HG03097 (cell line): ENCODE measurements around the gene ITPK1.
A peak's percentile ranks its signal among the peaks of the same experiment; 100 is the strongest.

ENCODE experiments used
- ATAC-seq: cut with Tn5 transposase; IDR thresholded peaks from one replicate; pipeline ENCODE4 v1.9.1; 2021; ENCODE audit not compliant: unreplicated experiment, low FRiP score

The ITPK1 gene

DNA sequence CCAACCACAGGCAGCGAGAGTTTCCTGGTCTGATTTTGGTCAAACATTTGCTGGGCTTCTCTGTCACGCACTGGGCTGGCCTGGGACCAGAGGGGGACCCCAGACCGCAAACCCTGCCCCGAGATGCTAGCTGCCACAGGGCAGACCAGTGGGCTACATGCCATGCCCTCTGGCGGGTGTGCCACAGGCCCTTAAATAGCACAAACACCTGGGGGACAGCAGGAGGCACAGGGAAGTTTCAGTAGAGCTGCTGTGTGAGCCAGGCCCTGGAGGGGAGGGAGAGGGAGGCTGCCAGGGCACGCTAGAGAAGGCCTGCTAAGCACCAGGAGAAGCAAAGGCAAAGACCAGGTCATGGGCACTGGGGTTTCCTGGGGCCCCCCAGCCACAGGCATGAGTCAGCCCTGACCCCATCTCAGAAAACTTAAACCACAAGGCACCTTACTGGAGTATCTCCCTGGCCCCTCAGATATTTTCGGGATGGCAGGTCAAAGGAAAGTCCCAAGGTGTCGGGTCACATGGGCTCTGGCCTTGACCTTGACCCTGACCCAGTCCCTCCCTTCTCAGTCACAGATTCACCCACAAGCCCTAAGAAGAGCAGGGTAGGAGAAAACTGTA is 29.2 kb downstream of the ITPK1 start:
- ATAC-seq = peak; percentile 54

DNA sequence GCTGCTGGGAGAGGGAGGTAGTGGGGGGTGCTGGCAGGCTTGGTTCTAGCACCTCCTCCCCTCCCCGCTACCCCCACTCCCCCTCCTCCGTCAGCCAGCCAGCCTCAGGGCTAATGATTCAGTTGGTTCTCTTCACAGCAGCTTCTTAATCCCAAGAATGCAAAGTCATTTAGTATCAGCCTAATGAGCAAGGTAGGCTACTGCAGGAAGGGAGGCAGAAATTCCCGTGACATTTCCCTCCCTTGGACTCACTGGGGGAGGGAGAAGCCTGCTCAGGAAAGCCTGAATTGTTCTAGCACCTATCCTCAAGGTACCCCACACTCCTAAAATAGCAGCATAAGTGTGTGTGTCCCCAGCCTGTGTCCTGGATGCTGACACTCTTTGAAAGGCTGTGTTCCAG is 29.8 kb downstream of the ITPK1 start:
- ATAC-seq = no peak

DNA sequence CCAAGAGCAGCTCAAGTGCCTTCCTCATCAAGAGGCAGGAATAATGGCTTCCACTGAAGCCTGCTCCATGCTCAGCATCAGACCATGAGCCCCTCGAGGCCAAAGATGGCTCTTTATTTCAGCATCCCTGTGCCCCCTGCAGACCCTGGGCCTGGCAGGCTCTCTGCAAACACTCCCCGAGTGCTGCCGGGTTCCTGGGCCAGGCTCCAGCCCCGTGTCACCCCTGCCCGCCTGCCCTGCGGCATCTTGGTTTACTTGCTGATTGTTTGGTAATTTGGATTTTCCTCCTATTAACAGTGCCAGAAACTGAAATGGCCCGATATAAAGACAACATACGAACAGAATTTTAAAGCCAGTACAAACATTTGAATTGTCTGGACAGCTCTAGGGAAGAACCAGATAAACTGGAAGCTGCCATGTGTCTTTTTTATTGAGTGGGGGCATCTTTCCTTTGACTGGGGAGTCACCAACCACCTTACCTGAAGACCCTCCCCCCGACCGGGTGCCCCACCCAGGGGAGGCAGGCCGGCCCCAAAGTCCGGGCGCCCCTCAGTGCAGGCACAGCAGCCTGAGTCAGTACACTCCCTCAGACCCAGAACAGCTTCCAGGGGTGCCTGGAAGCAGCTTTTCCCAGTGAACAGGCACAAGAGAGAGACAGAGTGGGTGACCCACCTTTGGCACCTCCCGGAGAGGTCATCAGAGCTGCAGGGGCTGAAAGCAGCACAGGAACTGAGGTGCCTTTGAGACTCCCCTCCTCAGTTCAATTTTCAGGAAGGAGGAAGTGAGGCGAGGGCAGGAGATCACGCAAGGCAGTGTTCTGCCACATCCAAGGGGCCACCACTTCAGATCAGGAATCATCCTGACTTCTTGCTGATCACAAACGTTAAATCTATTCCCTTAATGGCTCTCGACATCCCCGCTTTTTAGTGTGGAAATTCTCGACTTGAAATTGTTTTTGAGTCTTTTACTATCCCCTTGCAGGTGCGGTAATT is 30.6 kb downstream of the ITPK1 start:
- ATAC-seq = no peak

DNA sequence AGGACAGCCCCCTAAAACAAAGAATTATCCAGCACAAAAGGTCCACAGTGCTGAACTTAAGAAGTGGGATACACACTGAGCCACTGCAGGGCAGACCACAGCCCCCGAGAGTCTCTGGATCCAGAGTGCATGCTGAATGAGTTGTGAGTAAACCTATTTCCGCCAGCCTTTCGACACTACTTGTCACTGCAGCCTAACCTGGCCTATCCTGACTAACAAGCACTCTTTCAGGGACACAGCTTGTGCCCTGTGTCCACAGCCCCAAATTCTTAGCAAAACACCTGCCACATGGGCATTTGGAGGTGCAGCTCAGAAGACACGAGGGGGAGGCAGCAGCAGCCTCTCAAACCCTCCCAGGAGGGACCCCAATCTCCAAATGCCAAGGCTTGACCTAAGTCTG is 31.3 kb downstream of the ITPK1 start:
- no peak for ATAC-seq

DNA sequence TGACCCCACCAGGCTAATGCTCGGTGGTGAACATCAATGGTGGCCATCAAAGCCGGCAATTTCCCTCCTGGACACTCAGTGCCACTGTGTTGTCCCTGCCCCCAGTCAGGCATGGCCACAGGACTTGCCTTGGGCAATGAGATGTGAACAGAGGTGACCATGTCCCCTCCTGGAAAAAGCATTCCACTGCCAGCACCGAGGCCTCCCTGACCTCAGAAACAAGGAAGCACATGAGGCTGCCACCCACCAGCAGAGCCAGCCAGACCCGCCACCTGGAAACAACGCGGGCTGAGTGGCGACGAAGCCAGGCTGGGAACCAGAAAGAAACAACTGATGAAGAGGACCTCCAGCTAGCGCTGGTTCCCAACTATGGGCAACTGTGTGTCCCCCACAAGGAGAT is 31.8 kb downstream of the ITPK1 start:
- ATAC-seq = no peak

DNA sequence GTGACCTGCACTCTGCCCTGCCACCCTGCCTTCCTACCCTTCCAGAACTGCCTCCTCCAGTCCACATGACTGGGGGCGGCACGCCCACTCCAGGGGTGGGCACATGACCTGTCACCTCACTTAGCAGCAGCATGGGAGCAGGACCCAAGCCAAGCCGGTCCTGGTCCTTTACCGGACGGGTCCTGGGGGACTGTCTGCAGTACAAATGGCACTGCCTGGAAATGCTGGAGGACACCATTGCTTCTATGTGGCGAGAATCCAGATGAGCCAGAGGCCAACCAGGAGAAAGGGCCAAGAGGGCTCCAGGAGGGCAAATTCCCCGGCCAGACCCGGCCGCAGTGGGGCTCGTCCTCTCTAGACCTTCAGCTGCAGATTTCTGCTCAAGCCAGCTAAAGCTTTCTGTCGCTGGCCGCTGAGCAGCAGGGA is 33.1 kb downstream of the ITPK1 start:
- no peak for ATAC-seq

DNA sequence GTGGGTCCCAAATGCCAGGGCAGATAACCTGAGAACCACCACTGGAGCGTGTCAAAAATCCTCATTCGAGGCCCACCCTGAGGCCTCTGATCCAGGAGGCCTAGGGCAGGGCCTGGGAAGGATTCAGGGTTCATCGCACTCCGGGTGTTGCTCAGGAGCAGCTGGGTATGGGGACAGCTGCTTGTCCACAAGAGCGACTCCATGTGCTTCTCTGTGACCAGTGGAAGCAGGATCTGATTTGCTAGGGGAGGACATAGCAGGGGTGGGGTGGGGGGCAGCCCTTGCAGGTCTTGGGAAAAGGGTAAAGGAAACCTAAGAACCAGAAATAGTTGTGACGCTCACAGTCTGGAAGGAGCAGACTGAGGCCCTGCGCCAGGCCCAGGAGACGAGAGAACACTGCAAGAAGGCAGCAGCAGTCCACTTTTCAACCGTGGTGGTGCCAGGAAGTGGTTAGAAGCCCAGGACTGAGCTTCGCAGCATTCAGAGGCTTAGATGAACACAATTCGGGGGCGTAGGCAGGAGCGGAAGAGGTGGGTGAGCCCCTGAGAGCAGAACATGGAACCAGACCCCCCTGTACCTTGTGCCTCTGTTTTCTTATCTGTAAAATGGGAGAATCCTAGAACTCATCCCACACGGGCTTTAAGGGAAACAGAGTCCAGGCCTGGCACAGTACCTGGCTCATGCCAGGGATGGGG is 33.7 kb downstream of the ITPK1 start:
- no peak for ATAC-seq

DNA sequence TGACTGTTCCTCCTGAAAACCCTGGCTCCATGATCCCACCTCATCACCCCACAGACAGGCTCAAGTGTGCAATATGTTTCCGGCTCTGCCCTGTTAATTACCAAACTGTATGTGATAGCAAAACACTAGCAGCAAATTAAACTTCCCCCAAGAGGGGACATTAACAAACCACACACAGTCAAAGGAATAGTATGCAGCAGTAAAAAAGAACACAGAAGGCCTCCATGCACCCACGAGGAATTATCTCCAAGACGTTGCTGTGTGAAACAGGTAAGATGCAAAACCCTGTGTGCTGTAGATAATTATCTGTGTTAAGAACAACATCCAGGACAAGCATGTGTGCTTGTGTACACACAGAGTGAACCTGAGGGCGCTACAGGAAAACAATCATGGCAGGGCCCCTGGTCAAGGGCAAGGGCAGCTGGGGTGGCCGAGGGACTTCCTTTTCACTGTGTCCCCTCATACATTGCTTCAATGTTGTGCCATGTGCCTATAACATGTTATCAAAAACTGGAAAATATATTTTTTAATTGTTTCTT is 35.8 kb downstream of the ITPK1 start:
- ATAC-seq = no peak

DNA sequence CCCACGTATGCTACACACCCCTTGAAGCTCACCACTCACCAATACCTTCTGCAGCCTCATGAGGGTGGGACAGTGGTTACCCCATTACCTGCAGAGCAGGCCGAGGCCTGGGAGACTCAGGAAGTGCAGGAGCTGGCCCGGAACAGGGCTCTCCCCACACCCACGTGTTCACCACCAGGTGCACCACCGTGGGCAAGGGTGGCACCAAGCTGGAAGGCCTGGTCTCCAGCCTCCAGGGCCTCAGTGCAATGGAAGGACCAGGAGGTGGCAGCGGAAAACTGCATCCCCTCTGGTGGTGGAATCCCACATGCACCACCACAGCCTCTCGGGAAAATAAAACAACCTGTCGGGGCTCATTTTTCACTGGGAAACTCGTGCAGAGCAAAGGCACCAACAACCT is 36.4 kb downstream of the ITPK1 start:
- no peak for ATAC-seq

DNA sequence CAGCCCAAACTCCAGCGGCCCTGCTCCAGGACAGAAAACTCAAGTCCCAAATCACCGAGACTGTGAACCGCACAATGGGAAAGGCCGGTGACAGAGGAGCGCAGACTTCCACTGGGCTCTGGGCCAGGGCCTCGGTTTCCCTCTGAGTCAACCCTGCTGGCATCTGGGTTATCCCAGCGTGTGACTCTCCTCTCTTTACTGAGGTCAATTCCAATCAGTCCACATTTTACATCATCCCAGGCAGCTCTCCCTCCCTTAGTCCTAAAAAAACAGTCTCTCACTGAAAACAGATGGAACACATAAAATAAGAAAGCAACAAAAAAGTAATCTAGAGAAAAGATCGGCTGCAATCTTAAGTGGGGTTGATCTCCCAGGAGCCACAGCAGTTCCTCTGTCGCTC is 36.9 kb downstream of the ITPK1 start:
- ATAC-seq = no peak

DNA sequence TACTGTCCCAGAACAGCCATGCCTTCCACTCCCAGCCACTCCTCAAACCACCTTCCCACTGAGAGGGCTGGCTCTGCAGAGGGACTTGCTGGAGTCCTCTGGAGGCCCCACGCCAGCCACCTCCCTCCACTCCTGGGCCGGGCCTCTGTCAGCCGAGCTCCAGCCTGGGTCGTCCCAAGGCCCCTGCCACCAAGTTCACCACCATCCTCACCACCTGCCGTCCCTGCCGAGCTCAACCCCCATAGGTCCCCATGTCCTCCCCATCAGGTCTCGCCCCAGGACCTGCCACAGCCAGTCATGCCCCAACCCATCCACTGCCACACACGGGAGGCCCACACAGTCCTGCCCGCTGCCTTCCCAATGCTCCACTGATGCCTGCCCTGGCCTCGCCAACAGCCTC is 39.0 kb downstream of the ITPK1 start:
- ATAC-seq = no peak

DNA sequence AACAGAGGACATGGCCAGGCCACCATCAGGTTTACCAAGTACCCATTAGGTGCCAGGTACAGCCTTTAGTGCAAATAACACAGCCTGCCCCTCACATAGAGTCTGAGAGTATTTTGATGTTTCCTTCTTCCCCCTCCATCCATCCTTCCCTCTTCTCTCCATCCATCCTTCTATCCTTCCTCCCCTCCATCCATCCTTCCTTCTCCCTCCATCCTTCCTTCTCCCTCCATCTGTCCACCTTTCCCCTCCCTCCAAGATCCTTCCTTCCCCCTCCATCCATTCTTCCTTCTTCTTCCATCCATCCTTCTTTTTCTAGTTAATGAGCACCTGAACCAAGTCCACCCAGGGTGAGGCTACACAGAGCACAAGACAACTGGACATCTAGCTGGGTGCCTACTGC is 39.8 kb downstream of the ITPK1 start:
- no peak for ATAC-seq

DNA sequence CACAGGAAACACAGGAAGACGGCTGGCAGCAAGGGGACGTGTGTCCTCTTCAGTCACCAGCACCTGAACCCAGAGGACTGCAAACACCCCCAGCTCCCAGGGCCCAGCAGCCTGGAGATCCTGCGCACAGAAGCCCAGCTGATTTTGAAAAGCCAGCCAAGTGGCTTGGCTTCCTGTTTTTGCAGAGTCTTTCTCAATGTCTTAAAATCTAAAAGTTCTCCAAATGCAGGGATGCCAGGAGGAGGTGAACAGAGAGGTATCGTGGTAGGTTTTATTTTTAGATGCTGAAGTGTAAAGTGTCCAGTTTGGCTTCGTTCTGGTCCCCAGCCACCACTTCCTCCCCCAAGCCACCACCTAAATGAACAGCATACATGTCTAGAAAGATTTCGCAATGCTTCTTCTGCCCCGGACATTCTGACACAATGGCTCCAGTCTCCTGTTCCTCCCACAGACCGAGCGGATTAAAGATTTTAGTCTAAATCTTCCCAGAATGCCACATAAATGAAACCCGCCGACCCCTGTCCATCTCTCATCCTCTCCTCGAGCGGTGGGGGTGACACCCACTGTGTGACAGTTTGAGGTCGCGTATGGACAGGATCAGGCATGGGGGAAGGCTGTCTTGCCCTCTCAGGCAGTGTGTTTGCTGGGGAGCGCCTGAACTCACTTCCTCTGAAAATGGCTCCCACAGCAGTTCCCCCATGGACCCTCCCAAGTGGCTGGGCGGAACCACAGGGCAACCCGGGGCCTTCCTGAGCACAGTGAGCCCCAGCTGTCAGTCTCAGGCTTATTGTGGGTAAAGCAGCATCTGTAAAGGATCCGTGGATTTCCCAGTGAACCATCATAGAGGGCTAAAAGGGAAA is 41.6 kb downstream of the ITPK1 start:
- no peak for ATAC-seq

DNA sequence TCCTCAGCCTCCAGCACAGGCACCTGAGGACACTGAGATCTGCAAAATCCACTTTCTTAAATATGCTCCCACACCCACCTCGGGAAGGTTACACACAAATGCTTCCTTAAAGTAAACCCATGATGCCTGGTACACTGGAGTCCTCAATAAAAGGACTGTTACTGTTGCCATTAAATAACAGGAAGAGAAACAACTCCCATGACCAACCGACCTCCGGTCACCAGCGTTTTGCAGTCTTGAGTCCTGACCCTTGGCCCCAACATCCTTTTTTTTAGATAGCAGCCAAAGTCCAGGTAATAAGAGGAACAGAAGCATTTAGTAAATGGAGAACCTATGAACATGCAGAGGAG is 42.4 kb downstream of the ITPK1 start:
- no peak for ATAC-seq

DNA sequence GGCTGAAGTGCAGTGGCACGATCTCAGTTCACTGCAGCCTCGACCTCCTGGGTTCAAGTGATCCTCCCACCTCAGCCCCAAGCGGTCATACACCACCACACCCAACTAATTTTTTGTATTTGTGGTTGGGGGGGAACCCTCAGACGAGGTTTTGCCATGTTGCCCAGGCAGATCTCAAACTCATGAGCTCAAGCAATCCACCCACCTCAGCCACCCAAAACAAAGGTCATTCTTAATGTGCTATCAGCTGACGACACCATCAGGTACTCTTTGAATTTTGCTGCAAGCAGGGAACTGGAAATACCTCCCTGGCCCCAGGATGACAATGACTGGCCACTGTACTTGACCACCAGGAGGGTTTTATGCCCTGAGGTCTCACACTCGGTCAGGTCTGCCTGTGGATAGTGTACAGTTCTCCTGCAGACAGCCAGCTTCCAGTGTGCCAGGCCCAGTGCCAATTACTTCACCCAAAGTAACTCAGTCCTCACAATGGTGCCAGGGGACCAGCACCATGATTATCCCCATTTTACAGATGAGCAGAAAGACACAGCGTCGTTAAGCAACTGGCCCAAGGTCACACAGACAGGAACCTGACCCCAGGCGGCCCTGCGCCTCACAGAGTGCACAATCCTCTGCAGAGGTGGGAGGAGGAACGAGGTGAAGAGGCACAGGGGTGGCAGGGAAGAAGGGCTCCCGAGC is 42.9 kb downstream of the ITPK1 start:
- no peak for ATAC-seq

DNA sequence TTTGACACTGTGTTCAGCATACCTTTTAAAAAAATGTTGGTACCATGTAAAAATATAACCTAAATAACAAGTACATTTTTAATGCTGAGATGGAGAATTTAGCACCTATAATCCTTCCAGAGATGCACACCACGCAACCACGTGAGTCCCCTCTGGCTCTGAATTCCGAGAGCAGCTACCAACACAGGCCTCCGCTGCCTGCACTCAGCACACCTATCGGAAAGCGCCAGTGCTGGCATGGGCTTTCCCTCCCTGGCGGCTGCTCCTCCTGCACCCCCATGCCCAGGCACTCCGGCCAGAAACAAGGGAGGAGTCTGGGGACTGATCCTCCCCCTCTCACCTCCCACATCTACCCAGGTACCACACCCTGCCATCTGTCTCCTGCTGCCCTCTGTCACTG is 47.0 kb downstream of the ITPK1 start:
- no peak for ATAC-seq

DNA sequence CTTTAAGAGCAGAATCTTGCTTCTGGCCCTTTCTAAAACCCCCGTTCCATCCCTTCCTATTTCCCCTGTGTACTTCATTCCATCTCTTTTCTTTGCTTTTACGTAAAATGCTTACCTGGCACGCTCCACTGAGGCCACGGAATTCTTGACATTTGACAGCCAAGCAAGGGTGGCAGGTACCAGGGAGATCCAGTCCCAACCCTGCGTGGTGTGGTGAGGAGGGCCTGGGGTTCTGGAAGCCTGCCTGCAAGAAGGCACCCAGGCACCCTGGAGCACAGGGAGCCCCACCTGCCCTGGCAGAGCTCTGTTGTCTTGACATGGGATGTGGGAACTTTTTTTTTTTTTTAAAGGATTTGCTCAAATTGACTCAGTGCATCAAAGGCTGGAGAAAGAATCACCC is 48.6 kb downstream of the ITPK1 start:
- ATAC-seq = no peak

DNA sequence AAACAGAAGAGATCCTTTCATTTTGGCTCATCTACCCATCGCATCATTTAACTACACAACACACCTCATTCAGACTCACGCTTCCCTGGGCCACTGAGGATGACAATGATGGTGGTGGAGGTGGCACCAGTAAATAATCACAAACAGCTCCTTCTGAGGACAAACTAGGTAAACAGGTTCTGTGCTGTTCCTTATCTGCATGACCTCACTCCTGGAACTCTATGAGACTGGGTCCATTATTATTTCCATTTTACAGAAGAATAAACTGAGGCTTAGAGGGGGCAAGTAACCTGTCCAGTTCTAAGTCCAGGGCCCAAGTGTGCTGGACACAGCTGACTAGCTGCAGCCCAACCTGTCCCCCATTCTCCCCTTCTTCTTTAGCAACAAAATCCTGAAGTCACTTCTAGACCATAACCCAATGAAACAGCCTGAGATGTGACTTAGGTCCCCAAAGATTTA is 50.4 kb downstream of the ITPK1 start:
- no peak for ATAC-seq

DNA sequence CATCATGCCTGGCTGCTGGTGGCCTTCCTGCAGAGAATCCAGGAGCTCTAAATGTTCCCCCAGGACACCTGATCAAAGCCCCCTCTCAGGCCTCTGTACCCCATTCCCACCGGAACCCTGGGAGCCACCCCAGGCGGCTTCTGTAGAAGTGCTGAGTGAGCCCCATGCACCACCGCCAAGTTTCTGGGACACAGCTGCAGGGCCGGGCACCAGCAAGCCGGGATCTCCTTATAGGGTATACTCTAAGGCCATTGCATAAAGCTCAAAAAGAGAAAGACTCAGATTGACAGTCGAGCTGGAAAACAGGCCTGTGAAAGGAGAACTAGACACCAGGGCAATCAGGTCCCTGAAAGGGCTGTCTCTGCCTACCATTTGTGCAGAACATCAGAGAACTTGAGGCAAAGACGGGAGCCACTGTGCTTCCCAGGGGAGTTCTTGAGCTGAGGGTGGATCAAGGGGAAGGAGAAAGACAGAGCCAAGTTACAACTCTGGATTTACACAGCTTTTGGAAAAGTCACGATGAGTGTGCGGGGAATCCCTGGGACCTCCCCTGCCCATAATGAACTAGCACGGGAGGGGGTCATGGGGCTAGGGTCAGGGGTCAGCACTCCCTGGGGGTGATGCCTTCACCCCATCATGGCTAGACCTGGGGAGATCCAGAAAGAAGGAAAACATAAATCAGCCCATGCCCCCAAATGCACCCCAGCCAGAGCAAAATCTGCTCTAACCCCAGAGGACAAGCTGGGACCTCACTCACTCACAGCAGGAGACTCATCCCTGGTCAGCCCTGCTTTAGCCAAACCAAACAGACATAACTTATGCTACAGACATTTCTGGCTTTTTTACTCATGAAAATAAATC is 51.1 kb downstream of the ITPK1 start:
- ATAC-seq = no peak
